ENCODE data around the gene SLX4IP.

Gene SLX4IP

DNA sequence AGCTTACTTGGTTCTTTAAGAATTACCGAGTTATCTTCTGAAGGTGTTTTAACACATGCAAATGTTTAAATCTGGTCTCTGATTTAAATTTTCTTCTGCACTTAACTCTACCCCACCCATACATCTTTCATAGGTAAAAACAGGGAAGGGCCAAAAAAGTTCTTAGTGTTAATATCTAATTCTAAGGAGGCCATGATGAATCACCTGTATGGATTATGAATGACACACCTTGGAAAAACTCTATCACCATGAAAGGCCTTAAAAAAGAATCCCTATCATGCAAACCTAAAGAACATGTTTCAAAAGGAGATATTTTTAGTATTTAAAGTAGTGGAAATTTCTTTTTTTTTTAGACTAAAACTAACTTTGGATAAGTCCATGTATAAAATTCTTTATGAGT is 54.7 kb downstream of the SLX4IP start:
- no peak overlapping the region for H3K4me3 ChIP-seq (ENCODE audit: low read depth, low read length)
- no peak overlapping the region for H3K27ac ChIP-seq (ENCODE audit: extremely low read depth, low read depth, low read length)
- no peaks in the 10 kb centered on the region for H3K4me1 ChIP-seq (ENCODE audit: control insufficient read depth, insufficient read depth, low read length)
- TF ChIP-seq, protein P1, sequence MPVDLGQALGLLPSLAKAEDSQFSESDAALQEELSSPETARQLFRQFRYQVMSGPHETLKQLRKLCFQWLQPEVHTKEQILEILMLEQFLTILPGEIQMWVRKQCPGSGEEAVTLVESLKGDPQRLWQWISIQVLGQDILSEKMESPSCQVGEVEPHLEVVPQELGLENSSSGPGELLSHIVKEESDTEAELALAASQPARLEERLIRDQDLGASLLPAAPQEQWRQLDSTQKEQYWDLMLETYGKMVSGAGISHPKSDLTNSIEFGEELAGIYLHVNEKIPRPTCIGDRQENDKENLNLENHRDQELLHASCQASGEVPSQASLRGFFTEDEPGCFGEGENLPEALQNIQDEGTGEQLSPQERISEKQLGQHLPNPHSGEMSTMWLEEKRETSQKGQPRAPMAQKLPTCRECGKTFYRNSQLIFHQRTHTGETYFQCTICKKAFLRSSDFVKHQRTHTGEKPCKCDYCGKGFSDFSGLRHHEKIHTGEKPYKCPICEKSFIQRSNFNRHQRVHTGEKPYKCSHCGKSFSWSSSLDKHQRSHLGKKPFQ (tag by site-specific recombination; IDR thresholded peaks at IDR 0.05): no peak
- TF ChIP-seq ZNF560 (tag by site-specific recombination; IDR thresholded peaks at IDR 0.05; ENCODE audit: borderline replicate concordance) (no peak), PRDM1 (tag by site-specific recombination; IDR thresholded peaks at IDR 0.05) (no peak), ZNF707 (tag by site-specific recombination; IDR thresholded peaks at IDR 0.05) (no peak), ZBTB20 (tag by site-specific recombination; IDR thresholded peaks at IDR 0.05) (no peak), EGR2 (tag by site-specific recombination; IDR thresholded peaks at IDR 0.05; ENCODE audit: low read depth) (no peak), ZNF610 (tag by site-specific recombination; IDR thresholded peaks at IDR 0.05; ENCODE audit: borderline replicate concordance) (no peak)
- TF ChIP-seq, protein P2, sequence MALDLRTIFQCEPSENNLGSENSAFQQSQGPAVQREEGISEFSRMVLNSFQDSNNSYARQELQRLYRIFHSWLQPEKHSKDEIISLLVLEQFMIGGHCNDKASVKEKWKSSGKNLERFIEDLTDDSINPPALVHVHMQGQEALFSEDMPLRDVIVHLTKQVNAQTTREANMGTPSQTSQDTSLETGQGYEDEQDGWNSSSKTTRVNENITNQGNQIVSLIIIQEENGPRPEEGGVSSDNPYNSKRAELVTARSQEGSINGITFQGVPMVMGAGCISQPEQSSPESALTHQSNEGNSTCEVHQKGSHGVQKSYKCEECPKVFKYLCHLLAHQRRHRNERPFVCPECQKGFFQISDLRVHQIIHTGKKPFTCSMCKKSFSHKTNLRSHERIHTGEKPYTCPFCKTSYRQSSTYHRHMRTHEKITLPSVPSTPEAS (tag by site-specific recombination; IDR thresholded peaks at IDR 0.05): no peak
- TF ChIP-seq, protein P3, sequence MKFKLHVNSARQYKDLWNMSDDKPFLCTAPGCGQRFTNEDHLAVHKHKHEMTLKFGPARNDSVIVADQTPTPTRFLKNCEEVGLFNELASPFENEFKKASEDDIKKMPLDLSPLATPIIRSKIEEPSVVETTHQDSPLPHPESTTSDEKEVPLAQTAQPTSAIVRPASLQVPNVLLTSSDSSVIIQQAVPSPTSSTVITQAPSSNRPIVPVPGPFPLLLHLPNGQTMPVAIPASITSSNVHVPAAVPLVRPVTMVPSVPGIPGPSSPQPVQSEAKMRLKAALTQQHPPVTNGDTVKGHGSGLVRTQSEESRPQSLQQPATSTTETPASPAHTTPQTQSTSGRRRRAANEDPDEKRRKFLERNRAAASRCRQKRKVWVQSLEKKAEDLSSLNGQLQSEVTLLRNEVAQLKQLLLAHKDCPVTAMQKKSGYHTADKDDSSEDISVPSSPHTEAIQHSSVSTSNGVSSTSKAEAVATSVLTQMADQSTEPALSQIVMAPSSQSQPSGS (tag by site-specific recombination; IDR thresholded peaks at IDR 0.05; ENCODE audit: low read depth): no peak
- H3K36me3 ChIP-seq (ENCODE audit: control insufficient read depth in 2 of 2, insufficient read depth in 1 of 2, low read length in 2 of 2): no peaks in the 10 kb centered on the region; a peak in 1 of 3 replicates
- CTCF ChIA-PET: interaction anchor here (0.7 kb wide), 1 partner anchor 189 kb away, joined by 4 read pairs; no protein-coding TSS in a partner anchor
- H3K9me3 ChIP-seq (ENCODE audit: control insufficient read depth, insufficient read depth, low read depth, low read length): no peaks in the 10 kb centered on the region
- POLR2A ChIA-PET: no interaction called here

DNA sequence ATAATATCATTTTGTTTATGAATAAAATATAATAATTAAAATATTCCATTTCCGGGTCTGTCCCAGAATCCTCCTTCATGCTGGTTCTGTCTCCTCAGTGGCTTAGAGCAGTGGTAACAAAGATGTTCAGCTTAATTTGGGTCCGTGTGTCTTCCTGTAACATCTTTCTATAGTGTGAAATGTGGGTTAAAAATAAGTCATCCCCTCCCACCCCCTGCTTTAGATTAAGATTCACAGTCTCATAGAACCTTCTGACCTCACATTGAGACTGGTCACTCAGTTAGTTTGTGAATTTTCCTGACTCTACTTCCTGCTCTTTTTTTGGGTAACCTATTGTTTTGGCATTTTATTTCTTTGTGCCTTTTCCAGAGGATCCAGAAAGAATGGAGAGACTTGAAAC is 55.2 kb downstream of the SLX4IP start:
- POLR2A ChIA-PET: no interaction called here
- no peaks in the 10 kb centered on the region; a peak in 1 of 3 replicates for H3K36me3 ChIP-seq (ENCODE audit: control insufficient read depth in 2 of 2, insufficient read depth in 1 of 2, low read length in 2 of 2)
- TF ChIP-seq ZNF23 (tag by site-specific recombination; IDR thresholded peaks at IDR 0.05; ENCODE audit: borderline replicate concordance): no peak
- no peak for TF ChIP-seq ZNF16 (tag by site-specific recombination; IDR thresholded peaks at IDR 0.05; ENCODE audit: low read depth)
- no peak for TF ChIP-seq ZNF302 (tag by site-specific recombination; IDR thresholded peaks at IDR 0.05; ENCODE audit: low read depth)
- TF ChIP-seq ZNF768 (tag by site-specific recombination; IDR thresholded peaks at IDR 0.05): no peak
- TF ChIP-seq, protein P3 (tag by site-specific recombination; IDR thresholded peaks at IDR 0.05; ENCODE audit: low read depth): no peak
- H3K9me3 ChIP-seq (ENCODE audit: control insufficient read depth, insufficient read depth, low read depth, low read length): no peaks in the 10 kb centered on the region
- no peak overlapping the region for H3K4me3 ChIP-seq (ENCODE audit: low read depth, low read length)
- H3K27ac ChIP-seq (ENCODE audit: extremely low read depth, low read depth, low read length): no peak overlapping the region
- H3K4me1 ChIP-seq (ENCODE audit: control insufficient read depth, insufficient read depth, low read length): no peaks in the 10 kb centered on the region
- CTCF ChIA-PET: no interaction called here

DNA sequence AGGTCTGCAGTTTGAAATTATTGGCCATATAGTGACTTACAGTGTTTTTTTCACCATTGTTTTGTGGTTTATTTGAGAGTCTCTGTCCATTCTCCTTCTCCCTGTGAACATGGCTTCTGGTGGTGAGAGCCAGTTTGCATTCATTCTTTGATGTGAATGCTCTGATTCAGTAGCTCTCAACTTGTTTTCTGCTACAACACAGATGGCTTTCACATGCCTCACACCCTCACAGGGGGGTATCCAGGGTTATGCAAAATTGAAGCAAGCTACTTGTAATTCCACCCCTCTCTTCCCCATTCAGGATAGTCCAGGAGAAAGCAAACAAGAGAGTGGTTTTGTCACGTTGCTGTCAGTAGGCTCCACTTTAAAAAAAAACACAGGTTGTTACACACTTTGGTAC is 55.6 kb downstream of the SLX4IP start:
- POLR2A ChIA-PET: no interaction called here
- Histone ChIP-seq H3K4me1 (ENCODE audit: control insufficient read depth, insufficient read depth, low read length) (no peaks in the 10 kb centered on the region), H3K27ac (ENCODE audit: extremely low read depth, low read depth, low read length) (no peak overlapping the region), H3K36me3 (ENCODE audit: control insufficient read depth in 2 of 2, insufficient read depth in 1 of 2, low read length in 2 of 2) (no peaks in the 10 kb centered on the region), H3K9me3 (ENCODE audit: control insufficient read depth, insufficient read depth, low read depth, low read length) (no peaks in the 10 kb centered on the region), H3K4me3 (ENCODE audit: low read depth, low read length) (no peak overlapping the region)
- CTCF ChIA-PET: no interaction called here
- TF ChIP-seq SP2 (tag by site-specific recombination; IDR thresholded peaks at IDR 0.05) (no peak), ZNF837 (tag by site-specific recombination; IDR thresholded peaks at IDR 0.05) (no peak)
- TF ChIP-seq, protein P4, sequence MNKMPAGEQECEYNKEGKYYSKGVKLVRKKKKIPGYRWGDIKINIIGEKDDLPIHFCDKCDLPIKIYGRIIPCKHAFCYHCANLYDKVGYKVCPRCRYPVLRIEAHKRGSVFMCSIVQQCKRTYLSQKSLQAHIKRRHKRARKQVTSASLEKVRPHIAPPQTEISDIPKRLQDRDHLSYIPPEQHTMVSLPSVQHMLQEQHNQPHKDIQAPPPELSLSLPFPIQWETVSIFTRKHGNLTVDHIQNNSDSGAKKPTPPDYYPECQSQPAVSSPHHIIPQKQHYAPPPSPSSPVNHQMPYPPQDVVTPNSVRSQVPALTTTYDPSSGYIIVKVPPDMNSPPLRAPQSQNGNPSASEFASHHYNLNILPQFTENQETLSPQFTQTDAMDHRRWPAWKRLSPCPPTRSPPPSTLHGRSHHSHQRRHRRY (tag by site-specific recombination; IDR thresholded peaks at IDR 0.05): no peak

Data from HEK293 (cell line).